ENCODE results near the gene STIMATE.

- TF ChIP-seq, protein P1, sequence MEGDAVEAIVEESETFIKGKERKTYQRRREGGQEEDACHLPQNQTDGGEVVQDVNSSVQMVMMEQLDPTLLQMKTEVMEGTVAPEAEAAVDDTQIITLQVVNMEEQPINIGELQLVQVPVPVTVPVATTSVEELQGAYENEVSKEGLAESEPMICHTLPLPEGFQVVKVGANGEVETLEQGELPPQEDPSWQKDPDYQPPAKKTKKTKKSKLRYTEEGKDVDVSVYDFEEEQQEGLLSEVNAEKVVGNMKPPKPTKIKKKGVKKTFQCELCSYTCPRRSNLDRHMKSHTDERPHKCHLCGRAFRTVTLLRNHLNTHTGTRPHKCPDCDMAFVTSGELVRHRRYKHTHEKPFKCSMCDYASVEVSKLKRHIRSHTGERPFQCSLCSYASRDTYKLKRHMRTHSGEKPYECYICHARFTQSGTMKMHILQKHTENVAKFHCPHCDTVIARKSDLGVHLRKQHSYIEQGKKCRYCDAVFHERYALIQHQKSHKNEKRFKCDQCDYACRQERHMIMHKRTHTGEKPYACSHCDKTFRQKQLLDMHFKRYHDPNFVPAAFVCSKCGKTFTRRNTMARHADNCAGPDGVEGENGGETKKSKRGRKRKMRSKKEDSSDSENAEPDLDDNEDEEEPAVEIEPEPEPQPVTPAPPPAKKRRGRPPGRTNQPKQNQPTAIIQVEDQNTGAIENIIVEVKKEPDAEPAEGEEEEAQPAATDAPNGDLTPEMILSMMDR (IDR thresholded peaks at IDR 0.05): peak; percentile 49
- TF ChIP-seq EP300 (IDR thresholded peaks at IDR 0.05; ENCODE audit: borderline replicate concordance in 1 of 2, low read depth in 1 of 2, low read length in 1 of 2) (no peak), GATA2 (CRISPR knock-in tag; IDR thresholded peaks at IDR 0.05) (no peak), IRF3 (IDR thresholded peaks at IDR 0.05; ENCODE audit: low read depth, low read length) (no peak), FOXJ3 (CRISPR knock-in tag; IDR thresholded peaks at IDR 0.05) (no peak), NFIC (IDR thresholded peaks at IDR 0.05; ENCODE audit: borderline replicate concordance) (no peak), EZH2phosphoT487 (IDR thresholded peaks at IDR 0.05; ENCODE audit: borderline replicate concordance, low read depth) (no peak)
Observed at GRCh38 chr3:52798978-52799476, 98.3 kb downstream of the STIMATE start.
